A549 (cell line): ENCODE data around the gene COMMD9. TPM values are rescaled to one million over a fixed set of nuclear protein-coding genes. Genes with fewer than 3 reads are reported as not detected.

Experiments
- ATAC-seq, 2 experiments: fragments of 200-7000 bp in 1 of 2; fragments of >200 bp in 1 of 2; cut with Nextera tagmentation in 1 of 2; cut with Tn5 transposase in 1 of 2; 3 replicates each; pipeline versions ENCODE4 v1.8.0 to v1.9.1; 2018 to 2020; ENCODE audit warnings: mild to moderate bottlenecking in 1 of 2, moderate library complexity in 1 of 2
- CTCF ChIA-PET: fragments of 300-600 bp; sonication (Branson Sonifier 250); formaldehyde crosslinking; extraction: SDS; loops from one replicate; lab custom pipeline; 2021; ENCODE audit warnings: antibody characterized with exemption, inconsistent platforms; lab: Yijun Ruan, JAX
- POLR2A ChIA-PET: fragments of 350-600 bp; formaldehyde crosslinking; extraction: SDS; loops from one replicate; lab custom pipeline; 2021; ENCODE audit warnings: antibody characterized with exemption, inconsistent platforms; lab: Yijun Ruan, JAX
- DNase-seq, 2 experiments: peaks; one replicate each; pipeline versions ENCODE4 v3.0.0 to v3.0.0-alpha.2; 2011 to 2016; ENCODE audit warnings: low read depth in 1 of 2, low spot score in 1 of 2
- FAIRE-seq: peaks from 2 replicates; lab custom pipeline; 2011; peaks lifted over from hg19 to GRCh38; lab: Jason Lieb, UNC
- H3K27ac ChIP-seq, 2 experiments: fragments of >200 bp; sonication (Bioruptor Twin); formaldehyde crosslinking; 3 replicates each; pipeline ENCODE4 v1.5.1; 2016 to 2017
- H3K4me1 ChIP-seq: fragments of >200 bp; sonication (Bioruptor Twin); formaldehyde crosslinking; 3 replicates; pipeline ENCODE4 v1.6.1; 2016
- H3K4me2 ChIP-seq: fragments of >200 bp; sonication (Bioruptor Twin); formaldehyde crosslinking; 3 replicates; pipeline ENCODE4 v1.6.1; 2016
- H3K4me3 ChIP-seq: fragments of >200 bp; sonication (Bioruptor Twin); formaldehyde crosslinking; 3 replicates; pipeline ENCODE4 v1.5.1; 2016
- H3K9me3 ChIP-seq: fragments of >200 bp; sonication (Bioruptor Twin); formaldehyde crosslinking; 3 replicates; pipeline ENCODE4 v1.6.1; 2016
- BHLHE40 ChIP-seq: IDR thresholded peaks from 2 replicates; pipeline ENCODE4 v1.6.1; 2012; ENCODE audit warnings: low read depth, low read length, inconsistent platforms
- CEBPB ChIP-seq, 2 experiments: fragments of >200 bp in 1 of 2; sonication (Bioruptor Twin) in 1 of 2; formaldehyde crosslinking in 1 of 2; IDR thresholded peaks; 2 replicates each; pipeline ENCODE4 v1.6.1; 2012 to 2016
- EHF ChIP-seq: fragments of 250-450 bp; sonication (Bioruptor Pico); IDR thresholded peaks from 2 replicates; pipeline ENCODE4 v1.5.0; 2020; ENCODE audit warnings: mild to moderate bottlenecking
- EP300 ChIP-seq, 2 experiments: fragments of >200 bp; sonication (Bioruptor Twin); formaldehyde crosslinking; IDR thresholded peaks; 2 replicates in 1 of 2; 3 replicates in 1 of 2; pipeline ENCODE4 v1.6.1; 2016 to 2017
- ESRRA ChIP-seq: fragments of 150-350 bp; IDR thresholded peaks from 2 replicates; pipeline ENCODE4 v1.6.1; 2014; ENCODE audit warnings: mild to moderate bottlenecking, low read length, borderline replicate concordance
- FOSL2 ChIP-seq, 2 experiments: fragments of 450-650 bp in 1 of 2; fragments of >200 bp in 1 of 2; sonication (Bioruptor Twin) in 1 of 2; formaldehyde crosslinking; IDR thresholded peaks; 2 replicates each; pipeline versions ENCODE4 v1.5.0 to v1.6.1; 2016 to 2020; ENCODE audit warnings: mild to moderate bottlenecking in 1 of 2, moderate library complexity in 1 of 2
- FOXS1 ChIP-seq: fragments of 250-450 bp; sonication (Bioruptor Pico); IDR thresholded peaks from 2 replicates; pipeline ENCODE4 v1.5.0; 2020; ENCODE audit warnings: mild to moderate bottlenecking, moderate library complexity
- HOXA7 ChIP-seq: fragments of 250-450 bp; sonication (Bioruptor Pico); IDR thresholded peaks from 2 replicates; pipeline ENCODE4 v1.5.0; 2020; ENCODE audit warnings: mild to moderate bottlenecking, moderate library complexity
- HOXB13 ChIP-seq: fragments of 250-450 bp; sonication (Bioruptor Pico); IDR thresholded peaks from 2 replicates; pipeline ENCODE4 v1.5.0; 2020; ENCODE audit warnings: low read depth, mild to moderate bottlenecking, moderate library complexity
- JUNB ChIP-seq: fragments of >200 bp; sonication (Bioruptor Twin); formaldehyde crosslinking; IDR thresholded peaks from 2 replicates; pipeline ENCODE4 v1.6.1; 2016
- KDM5A ChIP-seq: fragments of 200-600 bp; sonication (generic); IDR thresholded peaks from 2 replicates; pipeline ENCODE4 v1.6.1; 2016; ENCODE audit warnings: antibody characterized with exemption, mild to moderate bottlenecking
- MAFK ChIP-seq: fragments of 450-650 bp; IDR thresholded peaks from 2 replicates; pipeline ENCODE4 v1.6.1; 2014; ENCODE audit not compliant: partially characterized antibody
- MAZ ChIP-seq: fragments of 150-350 bp; IDR thresholded peaks from 2 replicates; pipeline ENCODE4 v1.6.1; 2014; ENCODE audit warnings: antibody characterized with exemption, low read depth, low read length, borderline replicate concordance
- MYC ChIP-seq: IDR thresholded peaks from 2 replicates; pipeline ENCODE4 v1.6.1; 2012; ENCODE audit warnings: mild to moderate bottlenecking, inconsistent platforms, low read length, improper control_type of control experiment, borderline replicate concordance
- NFE2L2 ChIP-seq: fragments of 150-350 bp; conservative IDR thresholded peaks from 2 replicates; pipeline ENCODE4 v1.6.1; 2014; ENCODE audit warnings: low read length
- NPAS2 ChIP-seq: fragments of 250-450 bp; sonication (Bioruptor Pico); IDR thresholded peaks from 2 replicates; pipeline ENCODE4 v1.8.0; 2022; ENCODE audit warnings: mild to moderate bottlenecking, moderate library complexity, borderline replicate concordance
- NR3C1 ChIP-seq: fragments of >200 bp; sonication (Bioruptor Twin); formaldehyde crosslinking; IDR thresholded peaks from 3 replicates; pipeline ENCODE4 v1.6.1; 2017
- POLR2A ChIP-seq: IDR thresholded peaks from 2 replicates; pipeline ENCODE4 v1.6.1; 2012; ENCODE audit warnings: mild to moderate bottlenecking, low read length
- POLR2AphosphoS2 ChIP-seq: conservative IDR thresholded peaks from 2 replicates; pipeline ENCODE4 v1.6.1; 2012; ENCODE audit warnings: low read length, improper control_type of control experiment, inconsistent platforms
- RNF2 ChIP-seq: fragments of 200-600 bp; sonication (generic); IDR thresholded peaks from 2 replicates; pipeline ENCODE4 v1.6.1; 2016; ENCODE audit warnings: low read depth, mild to moderate bottlenecking, antibody characterized with exemption, moderate library complexity, borderline replicate concordance
- SMC3 ChIP-seq: fragments of >200 bp; sonication (Bioruptor Twin); formaldehyde crosslinking; IDR thresholded peaks from 3 replicates; pipeline ENCODE4 v1.6.1; 2018; ENCODE audit warnings: inconsistent platforms
- SREBF2 ChIP-seq: fragments of 450-650 bp; IDR thresholded peaks from 2 replicates; pipeline ENCODE4 v1.6.1; 2014; ENCODE audit warnings: mild to moderate bottlenecking, moderate library complexity
- ZFP36 ChIP-seq: fragments of 450-650 bp; IDR thresholded peaks from 2 replicates; pipeline ENCODE4 v1.6.1; 2014; ENCODE audit warnings: borderline replicate concordance; ENCODE audit not compliant: partially characterized antibody
- ZNF302 ChIP-seq: fragments of 250-450 bp; sonication (Bioruptor Pico); IDR thresholded peaks from 2 replicates; pipeline ENCODE4 v1.9.0; 2021; ENCODE audit warnings: inconsistent platforms, mild to moderate bottlenecking, moderate library complexity
- WGBS: methylation state at CpG from one replicate; pipeline ENCODE4 v1.1.6; 2017; ENCODE audit errors: missing lambda C conversion rate; 5-methylcytosine and 5-hydroxymethylcytosine counted together
- polyA plus RNA-seq, 4 experiments: library from polyadenylated mRNA; depleted of rRNA in 3 of 4; stranded (reverse); fragments of >200 nt; fragmentation: RNase III in 1 of 4; extraction: RNeasy Plus Mini Kit Qiagen cat#74134 plus additional on column Dnase treatment in 1 of 4; gene quantifications; 2 replicates in 3 of 4; 3 replicates in 1 of 4; pipeline ENCODE4 v1.2.3, GENCODE V29; 2011 to 2017
- TF ChIP-seq, protein P1 (sequence below): fragments of 150-350 bp; IDR thresholded peaks from 2 replicates; pipeline ENCODE4 v1.6.1; 2014; ENCODE audit warnings: low read depth, mild to moderate bottlenecking, low read length
- TF ChIP-seq, protein P2 (sequence below): fragments of 250-450 bp; sonication (Bioruptor Pico); IDR thresholded peaks from 2 replicates; pipeline ENCODE4 v1.5.0; 2021; ENCODE audit warnings: mild to moderate bottlenecking, moderate library complexity, borderline replicate concordance
- TF ChIP-seq, protein P3 (sequence below): IDR thresholded peaks from 2 replicates; pipeline ENCODE4 v1.6.1; 2012
- TF ChIP-seq, protein P4 (sequence below): IDR thresholded peaks from 2 replicates; pipeline ENCODE4 v1.6.1; 2012

Gene COMMD9
- polyA plus RNA-seq, 2 of the 4 experiments (the other 2 are of a cell fraction), result 36.3 to 37.3 TPM

DNA sequence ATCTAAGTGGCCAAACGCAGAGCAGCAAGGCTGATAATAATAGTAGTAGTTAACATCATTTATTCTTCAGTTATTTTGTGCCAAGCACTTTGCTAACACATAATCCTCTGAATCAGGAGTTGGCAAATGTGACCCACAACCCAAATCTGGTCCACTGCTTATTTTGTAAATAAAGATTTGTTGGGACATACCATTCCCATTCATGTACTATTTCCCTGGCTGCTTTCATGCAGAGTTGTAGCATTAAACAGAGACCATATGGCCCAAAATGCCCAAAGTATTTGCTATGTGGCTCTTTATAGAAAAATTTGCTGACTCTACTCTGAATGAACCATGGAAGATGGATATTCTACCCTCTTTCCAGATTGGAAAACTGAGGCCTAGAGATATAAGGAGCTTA lies 50.3 kb downstream of the COMMD9 start:
- 86% methylated on average over 1 of the region's 1 CpG for WGBS
- H3K27ac ChIP-seq, result no peak overlapping the region

DNA sequence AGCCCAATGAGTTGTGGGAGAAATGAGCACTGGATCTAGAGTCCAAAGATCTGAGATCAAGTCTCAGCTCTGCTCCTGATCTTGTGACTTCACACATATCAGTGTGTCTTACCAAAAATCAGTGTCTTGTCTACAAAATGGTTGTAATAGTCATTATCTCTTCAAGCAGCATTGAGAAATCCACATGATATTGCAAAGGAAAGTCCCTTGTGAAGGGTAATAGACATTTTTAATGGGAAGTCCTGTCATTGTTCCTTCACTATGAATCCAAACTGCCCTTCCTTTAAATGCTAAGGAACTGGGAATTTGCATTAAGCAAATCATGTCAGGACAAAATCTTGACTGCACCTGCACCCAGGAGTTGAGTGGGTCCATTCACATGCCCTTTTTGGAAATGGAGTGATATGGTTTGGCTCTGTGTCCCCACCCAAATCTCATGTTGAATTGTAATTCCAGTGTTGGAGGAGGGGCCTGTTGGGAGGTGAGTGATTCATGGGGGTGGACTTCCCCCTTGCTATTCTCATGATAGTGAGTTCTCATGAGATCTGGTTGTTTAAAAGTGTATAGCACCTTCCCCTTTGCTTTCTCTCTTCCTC lies 51.1 kb downstream of the COMMD9 start:
- TF ChIP-seq CEBPB (IDR thresholded peaks at IDR 0.05), result no peak
- TF ChIP-seq JUNB, result no peak
- no peak for TF ChIP-seq EP300 (IDR thresholded peaks at IDR 0.05)
- TF ChIP-seq, protein P1, sequence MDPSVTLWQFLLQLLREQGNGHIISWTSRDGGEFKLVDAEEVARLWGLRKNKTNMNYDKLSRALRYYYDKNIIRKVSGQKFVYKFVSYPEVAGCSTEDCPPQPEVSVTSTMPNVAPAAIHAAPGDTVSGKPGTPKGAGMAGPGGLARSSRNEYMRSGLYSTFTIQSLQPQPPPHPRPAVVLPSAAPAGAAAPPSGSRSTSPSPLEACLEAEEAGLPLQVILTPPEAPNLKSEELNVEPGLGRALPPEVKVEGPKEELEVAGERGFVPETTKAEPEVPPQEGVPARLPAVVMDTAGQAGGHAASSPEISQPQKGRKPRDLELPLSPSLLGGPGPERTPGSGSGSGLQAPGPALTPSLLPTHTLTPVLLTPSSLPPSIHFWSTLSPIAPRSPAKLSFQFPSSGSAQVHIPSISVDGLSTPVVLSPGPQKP, result no peak
- no peak for TF ChIP-seq SREBF2
- TF ChIP-seq HOXA7 (CRISPR knock-in tag), result no peak
- TF ChIP-seq MYC, result no peak
- TF ChIP-seq, protein P2, sequence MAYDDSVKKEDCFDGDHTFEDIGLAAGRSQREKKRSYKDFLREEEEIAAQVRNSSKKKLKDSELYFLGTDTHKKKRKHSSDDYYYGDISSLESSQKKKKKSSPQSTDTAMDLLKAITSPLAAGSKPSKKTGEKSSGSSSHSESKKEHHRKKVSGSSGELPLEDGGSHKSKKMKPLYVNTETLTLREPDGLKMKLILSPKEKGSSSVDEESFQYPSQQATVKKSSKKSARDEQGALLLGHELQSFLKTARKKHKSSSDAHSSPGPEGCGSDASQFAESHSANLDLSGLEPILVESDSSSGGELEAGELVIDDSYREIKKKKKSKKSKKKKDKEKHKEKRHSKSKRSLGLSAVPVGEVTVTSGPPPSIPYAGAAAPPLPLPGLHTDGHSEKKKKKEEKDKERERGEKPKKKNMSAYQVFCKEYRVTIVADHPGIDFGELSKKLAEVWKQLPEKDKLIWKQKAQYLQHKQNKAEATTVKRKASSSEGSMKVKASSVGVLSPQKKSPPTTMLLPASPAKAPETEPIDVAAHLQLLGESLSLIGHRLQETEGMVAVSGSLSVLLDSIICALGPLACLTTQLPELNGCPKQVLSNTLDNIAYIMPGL, result no peak
- TF ChIP-seq SMC3, result no peak
- TF ChIP-seq POLR2AphosphoS2, result no peak
- TF ChIP-seq ZFP36, result no peak
- no peak for TF ChIP-seq EHF (CRISPR knock-in tag)
- no peak for TF ChIP-seq KDM5A
- no peak overlapping the region for H3K4me2 ChIP-seq

More for the DNA sequence above, 50.3 kb downstream of the COMMD9 start:
- FAIRE-seq (no peak), ATAC-seq (no peak)
- TF ChIP-seq ZNF302 (CRISPR knock-in tag), result no peak
- peak; percentile 1 for TF ChIP-seq MAFK
- TF ChIP-seq, all 56 proteins: peak for 1
- H3K4me2 ChIP-seq, result no peak overlapping the region
- POLR2A ChIA-PET, result no interaction called here
- no peak for DNase-seq
- CTCF ChIA-PET, result interaction anchor here (1.7 kb wide), 1 partner anchor 27 kb away, joined by 4 read pairs; no protein-coding TSS in a partner anchor
- no peak overlapping the region for H3K4me3 ChIP-seq
- H3K4me1 ChIP-seq, result no peaks in the 10 kb centered on the region
- no peaks in the 10 kb centered on the region for H3K9me3 ChIP-seq

DNA sequence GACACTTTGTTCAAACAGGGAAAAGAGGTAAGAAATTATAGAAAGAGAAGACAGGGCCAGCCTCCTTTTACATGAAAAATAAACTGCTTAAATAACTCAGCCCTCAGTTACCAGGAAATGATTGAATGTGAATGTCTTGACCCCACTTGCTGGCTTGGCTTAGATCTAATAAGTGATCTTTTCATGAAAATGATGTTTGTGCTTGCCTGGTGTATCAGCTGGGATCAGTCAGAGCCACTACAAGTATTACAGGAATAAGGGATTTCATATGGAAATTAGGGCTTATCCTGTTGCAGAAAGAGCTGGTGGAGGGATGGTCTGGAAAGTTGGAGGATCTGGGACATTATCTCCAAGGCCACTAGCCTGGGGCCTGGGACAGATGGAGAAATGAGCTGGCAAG lies 51.8 kb downstream of the COMMD9 start:
- ChIA-PET POLR2A (no interaction called here), CTCF (interaction anchor here (0.8 kb wide), 1 partner anchor 22 kb away, joined by 3 read pairs; no protein-coding TSS in a partner anchor)
- FAIRE-seq (no peak), DNase-seq (no peak), ATAC-seq (no peak)
- Histone ChIP-seq H3K27ac (no peak overlapping the region), H3K4me1 (no peaks in the 10 kb centered on the region), H3K4me3 (no peak overlapping the region), H3K4me2 (no peak overlapping the region), H3K9me3 (no peaks in the 10 kb centered on the region)
- TF ChIP-seq RNF2 (no peak), FOSL2 (IDR thresholded peaks at IDR 0.05) (no peak), FOSL2 (CRISPR knock-in tag; IDR thresholded peaks at IDR 0.05) (no peak), HOXB13 (no peak), NR3C1 (no peak), MAZ (no peak), ESRRA (no peak), JUNB (no peak), BHLHE40 (no peak), NPAS2 (CRISPR knock-in tag) (no peak), POLR2A (no peak), KDM5A (no peak), NFE2L2 (no peak), FOXS1 (CRISPR knock-in tag) (no peak)
- TF ChIP-seq, protein P3, sequence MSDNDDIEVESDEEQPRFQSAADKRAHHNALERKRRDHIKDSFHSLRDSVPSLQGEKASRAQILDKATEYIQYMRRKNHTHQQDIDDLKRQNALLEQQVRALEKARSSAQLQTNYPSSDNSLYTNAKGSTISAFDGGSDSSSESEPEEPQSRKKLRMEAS, result no peak
- TF ChIP-seq, protein P4, sequence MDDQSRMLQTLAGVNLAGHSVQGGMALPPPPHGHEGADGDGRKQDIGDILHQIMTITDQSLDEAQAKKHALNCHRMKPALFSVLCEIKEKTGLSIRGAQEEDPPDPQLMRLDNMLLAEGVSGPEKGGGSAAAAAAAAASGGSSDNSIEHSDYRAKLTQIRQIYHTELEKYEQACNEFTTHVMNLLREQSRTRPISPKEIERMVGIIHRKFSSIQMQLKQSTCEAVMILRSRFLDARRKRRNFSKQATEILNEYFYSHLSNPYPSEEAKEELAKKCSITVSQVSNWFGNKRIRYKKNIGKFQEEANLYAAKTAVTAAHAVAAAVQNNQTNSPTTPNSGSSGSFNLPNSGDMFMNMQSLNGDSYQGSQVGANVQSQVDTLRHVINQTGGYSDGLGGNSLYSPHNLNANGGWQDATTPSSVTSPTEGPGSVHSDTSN, result no peak

More for the DNA sequence above, 51.1 kb downstream of the COMMD9 start:
- Histone ChIP-seq H3K9me3 (no peaks in the 10 kb centered on the region), H3K27ac (no peak overlapping the region), H3K4me1 (no peaks in the 10 kb centered on the region), H3K4me3 (no peak overlapping the region)
- FAIRE-seq (no peak), DNase-seq (no peak), ATAC-seq (no peak)
- CTCF ChIA-PET, result interaction anchor here (0.8 kb wide), 1 partner anchor 21 kb away, joined by 3 read pairs; no protein-coding TSS in a partner anchor
- POLR2A ChIA-PET, result no interaction called here
